ENCODE data around the gene MLN. TPM values are rescaled to one million over a fixed set of nuclear protein-coding genes. Genes with fewer than 3 reads are reported as not detected.

Gene MLN
- total RNA-seq, 2 donors from 2014 or later: not detected

DNA sequence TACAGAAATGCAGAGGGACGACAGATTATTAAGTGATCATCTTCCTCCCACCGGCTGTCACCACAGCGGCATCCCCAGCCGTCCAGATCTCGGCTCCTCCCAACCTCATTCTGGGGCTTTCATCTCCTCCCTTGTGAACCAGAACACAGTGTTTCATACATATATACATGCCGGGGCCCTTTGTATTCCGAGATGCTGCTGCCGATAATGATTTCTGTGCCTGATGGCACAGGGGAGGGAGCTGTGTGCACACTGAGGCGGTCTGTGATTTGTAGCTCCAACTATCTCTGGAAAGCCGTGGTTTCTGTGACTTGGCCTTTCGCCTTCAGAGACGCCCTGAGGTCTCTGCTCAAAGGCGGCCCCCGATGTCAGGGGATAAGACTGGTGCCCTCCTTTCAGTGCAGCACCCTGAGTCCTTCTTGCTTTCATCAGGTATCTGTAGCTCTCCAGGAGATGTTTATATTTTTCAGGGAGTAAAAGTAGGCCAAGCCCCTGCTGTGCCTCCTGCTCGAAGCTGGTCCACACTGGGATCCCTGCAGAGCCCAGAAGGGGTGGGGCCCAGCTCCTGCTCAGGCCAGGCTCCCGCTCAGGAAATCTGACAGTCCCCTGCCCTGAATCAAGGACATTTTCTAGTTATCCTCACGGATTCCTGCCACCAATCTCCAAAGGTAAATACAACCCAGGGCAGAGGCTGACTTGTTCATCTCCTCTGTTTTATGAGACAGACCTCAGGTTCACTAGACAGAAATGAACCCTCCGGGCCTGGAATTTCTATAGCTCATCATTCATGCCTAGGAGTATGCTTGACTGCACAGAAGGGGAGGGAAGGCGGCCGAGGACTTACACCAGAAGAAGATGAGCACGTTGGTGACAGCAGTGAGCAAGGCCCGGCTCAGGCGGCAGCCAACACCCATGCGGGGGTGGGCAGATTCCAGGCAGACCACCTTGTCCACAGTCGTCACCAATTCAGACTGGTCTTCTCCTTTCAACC is 26.1 kb downstream of the MLN start:
- Mint-ChIP-seq H3K27ac (no peak overlapping the region), H3K27me3 (ENCODE audit: low read depth) (no peaks in the 10 kb centered on the region), H3K4me3 (no peak overlapping the region), H3K4me1 (ENCODE audit: low read depth) (peaks cover 8% of the 10 kb centered on the region), H3K36me3 (ENCODE audit: insufficient read depth in 2 of 2) (peaks cover 8 to 14% of the 10 kb centered on the region in 2 donors), H3K9me3 (no peaks in the 10 kb centered on the region)
- ATAC-seq (replicated peaks in 1 of 2) (no peak), DNase-seq (no peak)

DNA sequence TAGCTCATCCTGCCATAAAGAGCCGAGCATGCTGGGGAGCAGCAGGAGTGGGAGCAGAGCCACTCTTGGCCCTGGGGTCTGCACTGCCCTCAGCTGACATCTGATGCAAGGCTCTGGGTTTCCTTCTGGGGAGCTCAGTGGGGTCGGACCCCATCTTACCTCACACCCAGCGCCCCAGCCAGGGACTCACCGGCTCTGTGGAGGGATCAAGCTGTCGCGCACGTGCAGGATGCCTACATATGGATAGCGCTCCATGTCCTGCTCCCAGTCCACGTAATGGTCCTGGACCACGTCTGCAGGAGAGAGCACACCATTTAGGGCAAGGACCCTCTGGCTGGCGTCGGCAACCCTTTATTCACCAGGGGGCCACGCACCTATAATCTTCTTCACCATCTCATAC is 27.0 kb downstream of the MLN start:
- no peaks in the 10 kb centered on the region for H3K27me3 Mint-ChIP-seq (ENCODE audit: low read depth)
- DNase-seq: no peak
- no peak overlapping the region for H3K4me3 Mint-ChIP-seq
- no peaks in the 10 kb centered on the region for H3K9me3 Mint-ChIP-seq
- ATAC-seq (replicated peaks in 1 of 2): no peak
- no peak overlapping the region for H3K27ac Mint-ChIP-seq
- H3K4me1 Mint-ChIP-seq (ENCODE audit: low read depth): peaks cover under 1% of the 10 kb centered on the region
- peaks cover 7 to 10% of the 10 kb centered on the region in 2 donors for H3K36me3 Mint-ChIP-seq (ENCODE audit: insufficient read depth in 2 of 2)

- peaks cover 6% of the 10 kb centered on the region for H3K4me1 Mint-ChIP-seq (ENCODE audit: low read depth)
- no peak for DNase-seq
- H3K27ac Mint-ChIP-seq: no peak overlapping the region
- peaks cover 7 to 10% of the 10 kb centered on the region in 2 donors for H3K36me3 Mint-ChIP-seq (ENCODE audit: insufficient read depth in 2 of 2)
- no peaks in the 10 kb centered on the region for H3K9me3 Mint-ChIP-seq
- no peaks in the 10 kb centered on the region for H3K27me3 Mint-ChIP-seq (ENCODE audit: low read depth)
- H3K4me3 Mint-ChIP-seq: no peak overlapping the region
- ATAC-seq (replicated peaks in 1 of 2): no peak
These were observed 27.6 kb downstream of the MLN start for GRCh38 chr6:33776186-33776585.

GRCh38 chr6:33774774-33775173 is 29.0 kb downstream of the MLN start:
- peaks cover 8% of the 10 kb centered on the region for H3K4me1 Mint-ChIP-seq (ENCODE audit: low read depth)
- H3K27me3 Mint-ChIP-seq (ENCODE audit: low read depth): no peaks in the 10 kb centered on the region
- ATAC-seq (replicated peaks in 1 of 2) (no peak), DNase-seq (no peak)
- H3K36me3 Mint-ChIP-seq (ENCODE audit: insufficient read depth in 2 of 2): peaks cover 7 to 10% of the 10 kb centered on the region in 2 donors
- H3K4me3 Mint-ChIP-seq: no peak overlapping the region
- H3K9me3 Mint-ChIP-seq: no peaks in the 10 kb centered on the region
- no peak overlapping the region for H3K27ac Mint-ChIP-seq

- Mint-ChIP-seq H3K9me3 (no peaks in the 10 kb centered on the region), H3K4me1 (ENCODE audit: low read depth) (peaks cover 15% of the 10 kb centered on the region), H3K27me3 (ENCODE audit: low read depth) (no peaks in the 10 kb centered on the region), H3K4me3 (no peak overlapping the region), H3K36me3 (ENCODE audit: insufficient read depth in 2 of 2) (peaks cover 7 to 9% of the 10 kb centered on the region in 2 donors), H3K27ac (no peak overlapping the region)
- no peak for ATAC-seq (replicated peaks in 1 of 2)
- no peak for DNase-seq
These were observed 30.8 kb downstream of the MLN start for GRCh38 chr6:33772902-33773472.

DNA sequence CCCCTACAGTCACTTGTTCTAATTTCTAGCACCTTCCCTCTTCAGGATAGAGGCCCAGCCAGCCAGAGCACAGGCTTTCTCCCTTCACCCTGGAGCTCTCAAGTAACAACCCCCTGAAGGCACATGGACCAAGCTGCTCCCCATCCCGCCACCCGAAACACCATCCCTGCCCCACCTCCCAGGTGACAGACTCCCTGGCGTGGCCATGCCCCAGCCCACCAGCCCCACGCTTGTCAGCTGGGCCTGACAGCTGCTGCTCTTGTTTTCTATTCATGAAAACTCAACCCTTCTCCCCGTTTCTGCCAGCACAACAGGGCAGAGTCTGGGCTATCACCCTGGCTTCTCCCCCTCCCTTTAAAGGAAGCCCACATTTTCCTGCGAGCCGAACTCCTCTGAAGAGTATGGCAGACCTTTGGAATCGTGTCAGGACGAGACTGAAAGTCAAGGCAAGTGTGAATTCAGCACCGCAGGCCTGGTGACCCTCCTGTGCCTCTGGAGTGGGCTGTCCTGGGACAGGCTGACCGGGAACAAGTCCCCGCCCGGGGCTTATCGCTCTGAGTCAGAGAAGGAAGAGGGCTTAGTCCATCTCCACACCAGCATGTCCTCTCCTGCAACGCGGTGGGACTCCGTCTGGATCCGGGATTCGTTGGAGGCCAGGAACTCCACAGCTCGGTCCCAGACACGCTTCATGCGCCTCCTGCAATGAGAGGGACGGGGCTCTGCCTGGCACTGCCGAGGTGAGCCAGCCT is 31.5 kb downstream of the MLN start:
- H3K36me3 Mint-ChIP-seq (ENCODE audit: insufficient read depth in 2 of 2): peaks cover 4 to 8% of the 10 kb centered on the region in 2 donors
- peak; percentile 12 to 17 for ATAC-seq (replicated peaks in 1 of 2)
- no peak overlapping the region for H3K27ac Mint-ChIP-seq
- DNase-seq: no peak
- H3K4me1 Mint-ChIP-seq (ENCODE audit: low read depth): peaks cover 15% of the 10 kb centered on the region
- H3K9me3 Mint-ChIP-seq: no peaks in the 10 kb centered on the region
- no peaks in the 10 kb centered on the region for H3K27me3 Mint-ChIP-seq (ENCODE audit: low read depth)
- H3K4me3 Mint-ChIP-seq: no peak overlapping the region

GRCh38 chr6:33771146-33772081 is 32.4 kb downstream of the MLN start:
- H3K4me1 Mint-ChIP-seq (ENCODE audit: low read depth): peaks cover 15% of the 10 kb centered on the region
- H3K4me3 Mint-ChIP-seq: no peak overlapping the region
- peak; percentile 65 to 68 for ATAC-seq (replicated peaks in 1 of 2)
- peak; percentile 60 to 75 for DNase-seq
- H3K9me3 Mint-ChIP-seq: no peaks in the 10 kb centered on the region
- peaks cover 3 to 6% of the 10 kb centered on the region in 2 donors for H3K36me3 Mint-ChIP-seq (ENCODE audit: insufficient read depth in 2 of 2)
- no peaks in the 10 kb centered on the region for H3K27me3 Mint-ChIP-seq (ENCODE audit: low read depth)
- H3K27ac Mint-ChIP-seq: no peak overlapping the region

- Mint-ChIP-seq H3K4me1 (ENCODE audit: low read depth) (peaks cover 15% of the 10 kb centered on the region), H3K4me3 (no peak overlapping the region), H3K27ac (no peak overlapping the region), H3K27me3 (ENCODE audit: low read depth) (no peaks in the 10 kb centered on the region), H3K36me3 (ENCODE audit: insufficient read depth in 2 of 2) (peaks cover 3 to 6% of the 10 kb centered on the region in 2 donors), H3K9me3 (no peaks in the 10 kb centered on the region)
- DNase-seq: peak in 1 of 2 donors; percentile 26
- ATAC-seq (replicated peaks in 1 of 2): no peak
These were observed 33.0 kb downstream of the MLN start for GRCh38 chr6:33770833-33771145.

DNA sequence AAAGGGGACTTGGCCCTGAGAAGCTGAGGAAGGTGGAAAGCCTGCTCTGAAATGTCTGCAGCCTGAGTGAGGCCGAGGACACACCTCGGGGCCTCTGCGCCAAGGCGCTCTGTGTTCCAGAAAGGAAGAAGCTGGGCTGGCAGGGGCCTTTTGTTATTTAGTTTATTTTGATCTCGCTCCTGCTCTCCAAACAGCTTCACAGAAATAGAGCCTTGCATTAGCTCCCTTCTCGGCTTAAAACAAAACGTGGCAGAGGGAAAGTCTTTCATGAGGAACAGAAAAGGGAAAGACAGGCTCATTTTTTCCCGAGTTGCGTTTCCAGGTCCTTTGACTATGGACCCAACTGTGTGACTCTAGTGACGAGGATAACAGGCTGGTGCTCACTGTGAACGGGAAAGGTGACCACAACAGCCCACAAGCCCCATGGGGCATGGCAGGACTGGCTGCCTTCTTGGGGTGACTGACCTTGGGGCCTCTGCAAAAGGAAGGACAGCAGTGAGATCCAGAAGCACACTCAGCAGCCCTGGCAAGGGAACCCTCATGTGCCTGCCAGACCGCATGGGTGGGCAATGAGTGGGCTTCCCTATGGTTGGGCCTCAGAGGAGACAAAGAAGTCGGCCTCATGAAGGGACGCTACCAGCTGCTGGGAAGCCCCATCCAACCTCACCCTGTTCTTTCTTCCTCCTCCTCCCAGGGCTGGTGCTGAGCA is 33.5 kb downstream of the MLN start:
- H3K27ac Mint-ChIP-seq: no peak overlapping the region
- no peak overlapping the region for H3K4me3 Mint-ChIP-seq
- H3K27me3 Mint-ChIP-seq (ENCODE audit: low read depth): no peaks in the 10 kb centered on the region
- no peak for DNase-seq
- no peak for ATAC-seq (replicated peaks in 1 of 2)
- H3K4me1 Mint-ChIP-seq (ENCODE audit: low read depth): peaks cover 15% of the 10 kb centered on the region
- H3K9me3 Mint-ChIP-seq: no peaks in the 10 kb centered on the region
- H3K36me3 Mint-ChIP-seq (ENCODE audit: insufficient read depth in 2 of 2): peaks cover 3 to 6% of the 10 kb centered on the region in 2 donors

GRCh38 chr6:33769248-33769821 is 34.5 kb downstream of the MLN start:
- Mint-ChIP-seq H3K4me3 (no peak overlapping the region), H3K27me3 (ENCODE audit: low read depth) (no peaks in the 10 kb centered on the region), H3K4me1 (ENCODE audit: low read depth) (peaks cover 15% of the 10 kb centered on the region), H3K9me3 (no peaks in the 10 kb centered on the region), H3K27ac (no peak overlapping the region), H3K36me3 (ENCODE audit: insufficient read depth in 2 of 2) (no peaks in the 10 kb centered on the region)
- DNase-seq (no peak), ATAC-seq (replicated peaks in 1 of 2) (no peak)

DNA sequence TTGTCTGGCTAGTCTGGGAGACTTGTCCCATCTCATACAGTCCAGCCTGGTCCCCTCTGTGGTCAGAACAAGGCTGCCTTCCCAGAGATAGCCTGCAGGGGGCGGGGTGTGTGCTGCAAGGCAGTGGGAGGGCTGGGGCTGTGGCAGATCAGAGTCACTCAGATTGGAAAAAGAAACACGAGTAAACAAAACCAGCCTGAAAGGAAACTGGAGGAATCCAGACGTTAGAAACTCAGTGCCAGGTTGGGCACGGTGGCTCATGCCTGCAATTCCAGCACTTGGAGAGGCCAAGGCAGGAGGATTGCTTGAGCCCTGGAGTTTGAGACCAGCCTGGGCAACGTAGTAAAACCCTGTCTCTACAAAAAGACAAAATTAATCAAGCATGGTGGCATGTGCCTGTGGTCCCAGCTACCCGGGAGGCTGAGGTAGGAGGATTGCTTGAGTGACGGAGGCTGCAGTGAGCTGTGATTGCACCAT is 35.1 kb downstream of the MLN start:
- Mint-ChIP-seq H3K9me3 (no peaks in the 10 kb centered on the region), H3K4me3 (no peak overlapping the region), H3K27ac (no peak overlapping the region), H3K27me3 (ENCODE audit: low read depth) (no peaks in the 10 kb centered on the region), H3K36me3 (ENCODE audit: insufficient read depth in 2 of 2) (no peaks in the 10 kb centered on the region), H3K4me1 (ENCODE audit: low read depth) (peaks cover 15% of the 10 kb centered on the region)
- ATAC-seq (replicated peaks in 1 of 2) (peak; percentile 69 to 79), DNase-seq (peak; percentile 78 to 84)
